SK-N-SH (cell line): ENCODE data around the gene CENPO.

Source experiments
- CHD2 ChIP-seq: fragments of 150-350 bp; IDR thresholded peaks from 2 replicates; pipeline ENCODE4 v1.6.1; 2018; ENCODE audit warnings: low read length; ENCODE audit not compliant: partially characterized antibody
- CTCF ChIP-seq: fragments of 200-600 bp; sonication (generic); IDR thresholded peaks from 2 replicates; pipeline ENCODE4 v1.6.1; 2017; ENCODE audit warnings: antibody characterized with exemption, mild to moderate bottlenecking, moderate library complexity
- GABPA ChIP-seq: IDR thresholded peaks from 2 replicates; pipeline ENCODE4 v1.4.0; 2012; ENCODE audit warnings: low read depth, mild to moderate bottlenecking
- IRF3 ChIP-seq: fragments of 150-350 bp; IDR thresholded peaks from 2 replicates; pipeline ENCODE4 v1.6.1; 2016; ENCODE audit warnings: mild to moderate bottlenecking, low read depth, low read length
- JUND ChIP-seq: IDR thresholded peaks from 2 replicates; pipeline ENCODE4 v1.4.0; 2012
- MAX ChIP-seq: IDR thresholded peaks from 2 replicates; pipeline ENCODE4 v1.4.0; 2012; ENCODE audit warnings: low read depth
- MEF2A ChIP-seq: IDR thresholded peaks from 2 replicates; pipeline ENCODE4 v1.4.0; 2012; ENCODE audit warnings: low read depth, borderline replicate concordance
- RAD21 ChIP-seq: IDR thresholded peaks from 2 replicates; pipeline ENCODE4 v1.6.1; 2012; ENCODE audit warnings: mild to moderate bottlenecking, low read length
- REST ChIP-seq: IDR thresholded peaks from 2 replicates; pipeline ENCODE4 v1.6.1; 2012; ENCODE audit warnings: mild to moderate bottlenecking, low read depth, low read length, moderate library complexity
- SIN3A ChIP-seq: IDR thresholded peaks from 2 replicates; pipeline ENCODE4 v1.6.1; 2012; ENCODE audit warnings: low read depth, mild to moderate bottlenecking, low read length, moderate library complexity, borderline replicate concordance
- SMC3 ChIP-seq: IDR thresholded peaks from 2 replicates; pipeline ENCODE4 v1.6.1; 2012; ENCODE audit warnings: low read depth, low read length, improper control_type of control experiment
- USF2 ChIP-seq: fragments of 150-350 bp; IDR thresholded peaks from 2 replicates; pipeline ENCODE4 v1.6.1; 2017; ENCODE audit warnings: antibody characterized with exemption, low read length, low read depth, borderline replicate concordance

- no peak for TF ChIP-seq CTCF
- no peak for TF ChIP-seq RAD21
- no peak for TF ChIP-seq MEF2A
- no peak for TF ChIP-seq USF2
- no peak for TF ChIP-seq REST
- no peak for TF ChIP-seq MAX
- no peak for TF ChIP-seq CHD2
- no peak for TF ChIP-seq IRF3
- TF ChIP-seq JUND = no peak
- TF ChIP-seq SMC3 = no peak
- TF ChIP-seq SIN3A = no peak
- TF ChIP-seq GABPA = no peak
Observed at GRCh38 chr2:24855022-24855622, 61.9 kb downstream of the CENPO start.
